H1 (cell line): Measurements from ENCODE around the gene ADAMTS9. TPM values are rescaled to one million over a fixed set of nuclear protein-coding genes. Genes with fewer than 3 reads are reported as not detected.

ENCODE experiments used
- CTCF ChIA-PET: fragments of 300-600 bp; sonication (Branson Sonifier 250); formaldehyde crosslinking; loops from one replicate; lab custom pipeline; 2021; ENCODE audit not compliant: partially characterized antibody; lab: Charles Lee
- POLR2A ChIA-PET: fragments of 300-600 bp; sonication (Branson Sonifier 250); formaldehyde crosslinking; loops from one replicate; lab custom pipeline; 2021; ENCODE audit warnings: inconsistent platforms; ENCODE audit not compliant: partially characterized antibody; lab: Charles Lee
- DNase-seq, 2 experiments: peaks; one replicate each; pipeline versions ENCODE4 v3.0.0 to v3.0.0-alpha.2; 2010 to 2022; ENCODE audit warnings: low spot score in 2 of 2, low read depth in 1 of 2, mixed read lengths in 1 of 2
- FAIRE-seq: peaks from 2 replicates; lab custom pipeline; 2011; peaks lifted over from hg19 to GRCh38; lab: Jason Lieb, UNC
- H2AFZ ChIP-seq: 2 replicates; pipeline ENCODE4 v1.8.1; 2012; ENCODE audit warnings: low read length, inconsistent platforms
- H2AK5ac ChIP-seq: 2 replicates; pipeline ENCODE4 v1.6.1; 2013; ENCODE audit warnings: low read depth, low read length
- H2BK120ac ChIP-seq: replicated peaks from 2 replicates; pipeline ENCODE3; 2013; ENCODE audit warnings: low read depth, low read length, inconsistent platforms
- H2BK12ac ChIP-seq: 2 replicates; pipeline ENCODE4 v1.6.1; 2013; ENCODE audit warnings: low read depth, low read length
- H2BK15ac ChIP-seq: 2 replicates; pipeline ENCODE4 v1.6.1; 2013; ENCODE audit warnings: low read length
- H2BK20ac ChIP-seq: 2 replicates; pipeline ENCODE4 v1.6.1; 2013; ENCODE audit warnings: low read length
- H2BK5ac ChIP-seq: 2 replicates; pipeline ENCODE4 v1.6.1; 2013; ENCODE audit warnings: low read depth, low read length
- H3K14ac ChIP-seq: 2 replicates; pipeline ENCODE4 v1.6.1; 2013; ENCODE audit warnings: inconsistent platforms; ENCODE audit not compliant: insufficient read length
- H3K18ac ChIP-seq: 2 replicates; pipeline ENCODE4 v1.6.1; 2013; ENCODE audit warnings: low read length; ENCODE audit errors: extremely low read depth
- H3K23ac ChIP-seq: 2 replicates; pipeline ENCODE4 v1.6.1; 2013; ENCODE audit warnings: inconsistent platforms; ENCODE audit not compliant: insufficient read length
- H3K23me2 ChIP-seq: 2 replicates; pipeline ENCODE4 v1.6.1; 2013; ENCODE audit warnings: low read depth, low read length
- H3K27ac ChIP-seq: 2 replicates; pipeline ENCODE4 v1.6.1; 2011; ENCODE audit warnings: low read depth, low read length, inconsistent platforms
- H3K27me3 ChIP-seq, 4 experiments: replicated peaks in 1 of 4; 1 replicate in 1 of 4; 2 replicates in 3 of 4; pipeline versions ENCODE4 v1.6.1 to v1.8.1; 2011 to 2013; ENCODE audit warnings: low read length in 3 of 4, mild to moderate bottlenecking in 3 of 4, inconsistent platforms in 2 of 4, mixed read lengths in 2 of 4, moderate library complexity in 1 of 4; ENCODE audit not compliant: control insufficient read depth in 3 of 4, insufficient read depth in 3 of 4; ENCODE audit errors: extremely low read depth in 1 of 4
- H3K36me3 ChIP-seq, 4 experiments: 2 replicates each; pipeline versions ENCODE4 v1.6.1 to v1.8.1; 2011 to 2013; ENCODE audit warnings: mild to moderate bottlenecking in 4 of 4, low read length in 3 of 4, moderate library complexity in 2 of 4, control low read depth in 1 of 4, inconsistent platforms in 1 of 4; ENCODE audit not compliant: insufficient read depth in 4 of 4, control insufficient read depth in 2 of 4
- H3K4ac ChIP-seq: replicated peaks from 2 replicates; pipeline ENCODE3; 2013; ENCODE audit warnings: low read length, low read depth, mixed read lengths, inconsistent platforms; ENCODE audit not compliant: insufficient read length
- H3K4me1 ChIP-seq, 4 experiments: replicated peaks in 1 of 4; 1 replicate in 1 of 4; 2 replicates in 3 of 4; pipeline versions ENCODE4 v1.6.1 to v1.8.1; 2011 to 2013; ENCODE audit warnings: low read length in 3 of 4, inconsistent platforms in 2 of 4, mixed read lengths in 1 of 4; ENCODE audit not compliant: insufficient read depth in 4 of 4, control insufficient read depth in 3 of 4
- H3K4me2 ChIP-seq, 2 experiments: 2 replicates each; pipeline versions ENCODE4 v1.6.1 to v1.8.1; 2011 to 2013; ENCODE audit warnings: low read depth in 2 of 2, low read length in 2 of 2, control low read depth in 1 of 2, inconsistent platforms in 1 of 2, mild to moderate bottlenecking in 1 of 2; ENCODE audit not compliant: insufficient read depth in 1 of 2
- H3K4me3 ChIP-seq, 4 experiments: fragments of 200-600, 300-600 bp in 1 of 4; sonication (generic), shearing (Covaris generic), sonication (Bioruptor Twin) in 1 of 4; 2 replicates each; pipeline versions ENCODE4 v1.5.1 to v1.8.1; 2011 to 2016; ENCODE audit warnings: low read length in 4 of 4, low read depth in 3 of 4, control low read depth in 2 of 4, inconsistent platforms in 2 of 4, mild to moderate bottlenecking in 2 of 4, mixed read lengths in 1 of 4, moderate library complexity in 1 of 4; ENCODE audit not compliant: insufficient read depth in 2 of 4; ENCODE audit errors: extremely low read depth in 1 of 4
- H3K56ac ChIP-seq: replicated peaks from 2 replicates; pipeline ENCODE3; 2013; ENCODE audit warnings: low read depth, mild to moderate bottlenecking, mixed read lengths, low read length, inconsistent platforms; ENCODE audit not compliant: insufficient read length
- H3K79me1 ChIP-seq: 2 replicates; pipeline ENCODE4 v1.6.1; 2013; ENCODE audit warnings: low read depth, low read length, control low read depth
- H3K79me2 ChIP-seq, 2 experiments: 2 replicates each; pipeline versions ENCODE4 v1.6.1 to v1.8.1; 2012 to 2013; ENCODE audit warnings: low read length in 2 of 2, mild to moderate bottlenecking in 2 of 2, inconsistent platforms in 1 of 2; ENCODE audit not compliant: insufficient read depth in 2 of 2, control insufficient read depth in 1 of 2
- H3K9ac ChIP-seq, 4 experiments: replicated peaks in 1 of 4; 1 replicate in 1 of 4; 2 replicates in 3 of 4; pipeline versions ENCODE4 v1.6.1 to v1.8.1; 2011 to 2013; ENCODE audit warnings: low read depth in 3 of 4, low read length in 3 of 4, control low read depth in 2 of 4, mild to moderate bottlenecking in 2 of 4, moderate library complexity in 2 of 4, inconsistent platforms in 1 of 4; ENCODE audit errors: extremely low read depth in 1 of 4
- H3K9me3 ChIP-seq, 2 experiments: 2 replicates each; pipeline versions ENCODE4 v1.6.1 to v1.8.1; 2012 to 2013; ENCODE audit warnings: mild to moderate bottlenecking in 2 of 2, moderate library complexity in 2 of 2, control low read depth in 1 of 2, inconsistent platforms in 1 of 2, low read depth in 1 of 2, low read length in 1 of 2, mixed read lengths in 1 of 2; ENCODE audit not compliant: insufficient read depth in 2 of 2
- H4K20me1 ChIP-seq, 2 experiments: replicated peaks in 1 of 2; 2 replicates each; pipeline versions ENCODE3 to v1.8.1; 2011 to 2013; ENCODE audit warnings: inconsistent platforms in 2 of 2, low read length in 2 of 2, mild to moderate bottlenecking in 1 of 2; ENCODE audit not compliant: insufficient read depth in 2 of 2, control insufficient read depth in 1 of 2
- H4K5ac ChIP-seq: 2 replicates; pipeline ENCODE4 v1.6.1; 2013; ENCODE audit warnings: low read length, low read depth, mixed read lengths, inconsistent platforms; ENCODE audit not compliant: insufficient read length
- H4K8ac ChIP-seq: 2 replicates; pipeline ENCODE4 v1.8.0; 2013; ENCODE audit warnings: mild to moderate bottlenecking, moderate library complexity, low read length, inconsistent platforms; ENCODE audit not compliant: insufficient read depth; ENCODE audit errors: extremely low read depth
- H4K91ac ChIP-seq: replicated peaks from 2 replicates; pipeline ENCODE3; 2013; ENCODE audit warnings: low read length, mixed read lengths, inconsistent platforms; ENCODE audit not compliant: insufficient read length
- BCL11A ChIP-seq, 2 experiments: IDR thresholded peaks; one replicate each; pipeline ENCODE4 v1.6.1; 2011; ENCODE audit warnings: low read depth in 2 of 2, low read length in 2 of 2, mild to moderate bottlenecking in 2 of 2
- CTCF ChIP-seq, 3 experiments: IDR thresholded peaks; 1 replicate in 2 of 3; 2 replicates in 1 of 3; pipeline versions ENCODE4 v1.5.1 to v1.6.1; 2011; ENCODE audit warnings: low read length in 3 of 3, mild to moderate bottlenecking in 3 of 3, inconsistent platforms in 2 of 3, low read depth in 1 of 3, moderate library complexity in 1 of 3; ENCODE audit not compliant: insufficient read depth in 1 of 3; ENCODE audit errors: control extremely low read depth in 1 of 3
- EP300 ChIP-seq, 2 experiments: IDR thresholded peaks; 1 replicate in 1 of 2; 2 replicates in 1 of 2; pipeline ENCODE4 v1.6.1; 2011 to 2012; ENCODE audit warnings: low read depth in 2 of 2, low read length in 2 of 2, mild to moderate bottlenecking in 2 of 2, borderline replicate concordance in 1 of 2, inconsistent platforms in 1 of 2, moderate library complexity in 1 of 2
- JUND ChIP-seq: IDR thresholded peaks from 2 replicates; pipeline ENCODE4 v1.6.1; 2011; ENCODE audit warnings: mild to moderate bottlenecking, improper control_type of control experiment, low read length
- NRF1 ChIP-seq: IDR thresholded peaks from 2 replicates; pipeline ENCODE4 v1.6.1; 2011; ENCODE audit warnings: mild to moderate bottlenecking, low read depth, low read length, improper control_type of control experiment
- SP1 ChIP-seq: IDR thresholded peaks from 2 replicates; pipeline ENCODE4 v1.6.1; 2011; ENCODE audit warnings: low read depth, low read length
- SRF ChIP-seq: IDR thresholded peaks from 2 replicates; pipeline ENCODE4 v1.6.1; 2011; ENCODE audit warnings: mild to moderate bottlenecking, low read depth, low read length, moderate library complexity
- WGBS, 2 experiments: shearing (Covaris generic) in 1 of 2; methylation state at CpG; one replicate each; pipeline versions ENCODE4 v1.1.6 to v1.1.7; 2013 to 2015; ENCODE audit warnings: low lambda C conversion rate in 2 of 2, mixed read lengths in 2 of 2, inconsistent platforms in 1 of 2, low coverage in 1 of 2, missing lambda C conversion rate in 1 of 2; ENCODE audit not compliant: insufficient replicate concordance in 2 of 2, insufficient coverage in 1 of 2, insufficient read length in 1 of 2; ENCODE audit errors: extremely low coverage in 1 of 2, missing lambda C conversion rate in 1 of 2; 5-methylcytosine and 5-hydroxymethylcytosine counted together
- polyA plus RNA-seq, 7 experiments: library from polyadenylated mRNA; depleted of rRNA in 3 of 7; stranded (reverse) in 5 of 7; unstranded in 2 of 7; fragments of >200 nt in 5 of 7; fragments of 200-250 nt in 2 of 7; gene quantifications; 1 replicate in 5 of 7; 2 replicates in 1 of 7; 4 replicates in 1 of 7; pipeline versions ENCODE4 v1.2.1 to v1.2.3, GENCODE V29; 2011 to 2013; ENCODE audit warnings: missing spikeins in 2 of 7, mixed read lengths in 2 of 7
- total RNA-seq: library from RNA; stranded (reverse); fragmentation: NEBNext Ultra II Directional; extraction: Animal tissue kit (Norgen Biotek cat#: 25700); gene quantifications from 2 replicates; pipeline ENCODE4 v1.2.1, GENCODE V29; 2021
- TF ChIP-seq, protein P1 (sequence below): IDR thresholded peaks from 2 replicates; pipeline ENCODE4 v1.6.1; 2012; ENCODE audit warnings: low read length, inconsistent platforms
- TF ChIP-seq, protein P2 (sequence below): IDR thresholded peaks from 2 replicates; pipeline ENCODE4 v1.6.1; 2012; ENCODE audit warnings: inconsistent platforms

Gene ADAMTS9
- total and polyA plus RNA-seq, 2 of the 8 experiments (the other 6 are each of a cell fraction or from before 2014, with no cell fraction given), result 0.20 to 0.41 TPM

- CTCF ChIA-PET, result interaction anchor here (1.1 to 1.8 kb wide), 2 partner anchors 10 to 28 kb away, joined by 5 read pairs; no protein-coding TSS in a partner anchor
- H3K27me3 ChIP-seq, result no peaks in the 10 kb centered on the region
- POLR2A ChIA-PET, result no interaction called here
- TF ChIP-seq, protein P1, sequence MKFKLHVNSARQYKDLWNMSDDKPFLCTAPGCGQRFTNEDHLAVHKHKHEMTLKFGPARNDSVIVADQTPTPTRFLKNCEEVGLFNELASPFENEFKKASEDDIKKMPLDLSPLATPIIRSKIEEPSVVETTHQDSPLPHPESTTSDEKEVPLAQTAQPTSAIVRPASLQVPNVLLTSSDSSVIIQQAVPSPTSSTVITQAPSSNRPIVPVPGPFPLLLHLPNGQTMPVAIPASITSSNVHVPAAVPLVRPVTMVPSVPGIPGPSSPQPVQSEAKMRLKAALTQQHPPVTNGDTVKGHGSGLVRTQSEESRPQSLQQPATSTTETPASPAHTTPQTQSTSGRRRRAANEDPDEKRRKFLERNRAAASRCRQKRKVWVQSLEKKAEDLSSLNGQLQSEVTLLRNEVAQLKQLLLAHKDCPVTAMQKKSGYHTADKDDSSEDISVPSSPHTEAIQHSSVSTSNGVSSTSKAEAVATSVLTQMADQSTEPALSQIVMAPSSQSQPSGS, result no peak
- TF ChIP-seq CTCF (IDR thresholded peaks at IDR 0.05; ENCODE audit: control extremely low read depth in 1 of 3, insufficient read depth in 1 of 3, low read depth in 1 of 3, low read length in 3 of 3) (no peak), SP1 (no peak), JUND (no peak), BCL11A (IDR thresholded peaks at IDR 0.05; ENCODE audit: low read depth in 2 of 2, low read length in 2 of 2) (no peak), EP300 (IDR thresholded peaks at IDR 0.05; ENCODE audit: borderline replicate concordance in 1 of 2, low read depth in 2 of 2, low read length in 2 of 2) (no peak), NRF1 (no peak), SRF (no peak)
- TF ChIP-seq, protein P2, sequence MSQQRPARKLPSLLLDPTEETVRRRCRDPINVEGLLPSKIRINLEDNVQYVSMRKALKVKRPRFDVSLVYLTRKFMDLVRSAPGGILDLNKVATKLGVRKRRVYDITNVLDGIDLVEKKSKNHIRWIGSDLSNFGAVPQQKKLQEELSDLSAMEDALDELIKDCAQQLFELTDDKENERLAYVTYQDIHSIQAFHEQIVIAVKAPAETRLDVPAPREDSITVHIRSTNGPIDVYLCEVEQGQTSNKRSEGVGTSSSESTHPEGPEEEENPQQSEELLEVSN, result no peak
Measured at GRCh38 chr3:64561868-64562267, 125.9 kb downstream of the ADAMTS9 start.

More at GRCh38 chr3:64561868-64562267, 125.9 kb downstream of the ADAMTS9 start:
- Histone ChIP-seq H3K18ac (no peak overlapping the region), H3K36me3 (no peaks in the 10 kb centered on the region), H3K4me3 (no peak overlapping the region), H2BK15ac (no peak overlapping the region), H3K23ac (no peak overlapping the region), H3K23me2 (no peaks in the 10 kb centered on the region), H2BK5ac (no peak overlapping the region), H2AK5ac (no peak overlapping the region), H4K91ac (no peak overlapping the region), H4K8ac (no peak overlapping the region), H3K9me3 (no peaks in the 10 kb centered on the region), H2BK120ac (no peak overlapping the region), H3K56ac (no peak overlapping the region), H3K9ac (no peak overlapping the region), H3K79me2 (no peaks in the 10 kb centered on the region), H3K27ac (no peak overlapping the region), H2BK20ac (no peak overlapping the region), H2BK12ac (no peak overlapping the region), H3K14ac (no peak overlapping the region), H3K79me1 (no peaks in the 10 kb centered on the region), H2AFZ (no peak overlapping the region), H3K4me2 (no peak overlapping the region), H3K4ac (no peak overlapping the region), H3K4me1 (0 out of 7 replicates have a peak, but pooled peaks cover 0 to 3% (median 0%) of the 10 kb centered on the region in 4 experiments), H4K5ac (no peak overlapping the region), H4K20me1 (no peaks in the 10 kb centered on the region)
- DNase-seq (no peak), FAIRE-seq (no peak)
- 84% methylated on average over 2 of the region's 2 CpGs; no CpG with 5 or more reads in 1 of the 2 experiments for WGBS, 2 experiments
